K562 (cell line): ENCODE data around the gene BBS1. TPM values are rescaled to one million over a fixed set of nuclear protein-coding genes. Genes with fewer than 3 reads are reported as not detected.

ENCODE experiments used
- AFF4 ChIP-seq: sonication (generic); formaldehyde crosslinking; IDR thresholded peaks from 2 replicates; pipeline ENCODE4 v1.8.0; 2023; ENCODE audit warnings: mild to moderate bottlenecking, missing genetic modification reagents
- CBX8 ChIP-seq: fragments of 200-600 bp; sonication (generic); IDR thresholded peaks from 2 replicates; pipeline ENCODE4 v1.6.1; 2012; ENCODE audit warnings: borderline replicate concordance, mixed run types, low read depth, mild to moderate bottlenecking, moderate library complexity, mixed read lengths, low read length, control low read depth, inconsistent platforms; ENCODE audit not compliant: poor library complexity, severe bottlenecking; ENCODE audit errors: extremely low read depth
- CEBPZ ChIP-seq: fragments of 150-350 bp; IDR thresholded peaks from 2 replicates; pipeline ENCODE4 v1.6.1; 2014; ENCODE audit warnings: low read depth, mild to moderate bottlenecking, low read length, borderline replicate concordance
- GABPB1 ChIP-seq: sonication (generic); formaldehyde crosslinking; IDR thresholded peaks from 2 replicates; pipeline ENCODE4 v1.8.0; 2022; ENCODE audit warnings: mild to moderate bottlenecking, missing genetic modification reagents
- ILK ChIP-seq: fragments of 450-650 bp; IDR thresholded peaks from 2 replicates; pipeline ENCODE4 v1.6.1; 2016; ENCODE audit warnings: missing genetic modification characterization, low read depth, mild to moderate bottlenecking, missing compliant biosample characterization, moderate library complexity, borderline replicate concordance
- JUN ChIP-seq, 2 experiments: sonication (generic) in 1 of 2; formaldehyde crosslinking in 1 of 2; IDR thresholded peaks; 2 replicates each; pipeline versions ENCODE4 v1.6.1 to v1.8.0; 2012 to 2022; ENCODE audit warnings: borderline replicate concordance in 2 of 2, mild to moderate bottlenecking in 2 of 2, improper control_type of control experiment in 1 of 2, low read depth in 1 of 2, low read length in 1 of 2, missing genetic modification reagents in 1 of 2
- RERE ChIP-seq: sonication (generic); formaldehyde crosslinking; IDR thresholded peaks from 2 replicates; pipeline ENCODE4 v1.8.0; 2023; ENCODE audit warnings: missing genetic modification reagents, mild to moderate bottlenecking, borderline replicate concordance
- SMAD4 ChIP-seq: fragments of 250-450 bp; sonication (Bioruptor Pico); conservative IDR thresholded peaks from 2 replicates; pipeline ENCODE4 v1.8.0; 2021; ENCODE audit warnings: inconsistent platforms, mild to moderate bottlenecking, moderate library complexity
- TAL1 ChIP-seq: fragments of 450-650 bp; IDR thresholded peaks from 2 replicates; pipeline ENCODE4 v1.6.1; 2016; ENCODE audit warnings: mild to moderate bottlenecking
- TSC22D4 ChIP-seq: fragments of 450-650 bp; IDR thresholded peaks from 2 replicates; pipeline ENCODE4 v1.6.1; 2016; ENCODE audit warnings: missing genetic modification characterization, missing biosample characterization, control low read depth
- ZNF24 ChIP-seq: fragments of 450-650 bp; IDR thresholded peaks from 2 replicates; pipeline ENCODE4 v1.6.1; 2016
- ZNF274 ChIP-seq: IDR thresholded peaks from 2 replicates; pipeline ENCODE4 v1.6.1; 2011; ENCODE audit warnings: low read depth, mild to moderate bottlenecking, low read length, moderate library complexity, borderline replicate concordance
- polyA plus RNA-seq, 8 experiments: library from polyadenylated mRNA; depleted of rRNA in 4 of 8; stranded (reverse) in 5 of 8; unstranded in 3 of 8; fragments of >200 nt; fragmentation: Nextera tagmentation in 2 of 8; fragmentation: Illumina TruSeq in 1 of 8; extraction: Ambion mirVana in 2 of 8; extraction: Trizol in 1 of 8; gene quantifications; 2 replicates each; pipeline versions ENCODE4 v1.2.1 to v1.2.3, GENCODE V29; 2011 to 2014; ENCODE audit warnings: inconsistent platforms in 1 of 8, missing spikeins in 1 of 8
- total RNA-seq, 7 experiments: library from RNA; depleted of rRNA in 6 of 7; stranded (reverse); fragments of >200 nt in 6 of 7; fragmentation: Illumina TruSeq in 2 of 7; extraction: Trizol in 2 of 7; gene quantifications; 2 replicates each; pipeline versions ENCODE4 v1.2.1 to v1.2.3, GENCODE V29; 2011 to 2021; ENCODE audit warnings: low replicate concordance in 1 of 7

The BBS1 gene
- total and polyA plus RNA-seq, 9 of the 15 experiments (the other 6 are each of a cell fraction or from before 2014, with no cell fraction given): 9.0 to 19.8 (median 12.1) TPM

GRCh38 chr11:66568124-66568916 lies 57.9 kb downstream of the BBS1 start, which contains the start of gene CTSF (continued):
- no peak for TF ChIP-seq CEBPZ
- no peak for TF ChIP-seq ZNF274
- TF ChIP-seq CBX8: no peak
- TF ChIP-seq ILK (tag): no peak
- no peak for TF ChIP-seq ZNF24
- TF ChIP-seq TAL1: no peak
- TF ChIP-seq TSC22D4 (tag): no peak
- no peak for TF ChIP-seq AFF4 (CRISPR knock-in tag)
- TF ChIP-seq RERE (CRISPR knock-in tag): 0 out of 2 replicates have a peak, but pooled peaks have one; percentile 20
- TF ChIP-seq SMAD4: peak; percentile 57
- peak; percentile 63; the same call in 1 of the 2 replicates for TF ChIP-seq GABPB1
- TF ChIP-seq JUN (IDR thresholded peaks at IDR 0.05; ENCODE audit: borderline replicate concordance, low read depth, low read length): peak; percentile 37; the same call in 1 of the 2 replicates
- TF ChIP-seq JUN (CRISPR knock-in tag; IDR thresholded peaks at IDR 0.05; ENCODE audit: borderline replicate concordance): no peak
